Motor neuron (in vitro differentiated cells): ENCODE data around the gene MOB1A. TPM values are rescaled to one million over a fixed set of nuclear protein-coding genes. Genes with fewer than 3 reads are reported as not detected.
A peak's percentile ranks its signal among the peaks of the same experiment; 100 is the strongest.

Experiments
- ATAC-seq, 8 experiments: fragments of 200-7000 bp; cut with Tn5 transposase; replicated peaks in 6 of 8; 2 replicates each; pipeline ENCODE4 v1.8.0; 2021; ENCODE audit warnings: mild to moderate bottlenecking in 8 of 8, moderate library complexity in 8 of 8
- H3K27ac ChIP-seq, 2 donors: fragments of 250-450 bp; sonication (Bioruptor Pico); 2 replicates each; pipeline ENCODE4 v1.9.0; 2021; ENCODE audit warnings: antibody characterized with exemption in 2 of 2, mild to moderate bottlenecking in 2 of 2, moderate library complexity in 1 of 2
- H3K4me1 ChIP-seq, 2 donors: fragments of 250-450 bp; sonication (Bioruptor Pico); replicated peaks in 1 of 2; 2 replicates each; pipeline ENCODE4 v1.6.1; 2021; ENCODE audit warnings: antibody characterized with exemption in 2 of 2, mild to moderate bottlenecking in 2 of 2, moderate library complexity in 1 of 2
- H3K4me3 ChIP-seq, 5 donors: fragments of 250-450 bp; sonication (Bioruptor Pico); 2 replicates each; pipeline ENCODE4 v1.9.0; 2021; ENCODE audit warnings: antibody characterized with exemption in 5 of 5, mild to moderate bottlenecking in 5 of 5, moderate library complexity in 4 of 5
- WGBS, 10 experiments: fragments of 450-650 bp; shearing (Covaris generic); methylation state at CpG; one replicate each; pipeline ENCODE4 v1.0.0; 2022; 5-methylcytosine and 5-hydroxymethylcytosine counted together
- in situ Hi-C, 9 experiments: fragments of 400-800 bp; cut with MboI; loops; one replicate each; pipeline ENCODE4 v1.15.0; 2021; ENCODE audit warnings: low sequenced_read_pairs in 9 of 9, low pct_unique_long_range_greater_than_20kb in 2 of 9; ENCODE audit not compliant: unreplicated experiment in 9 of 9
- total RNA-seq, 8 experiments: library from RNA; unstranded; fragments of 300-600 nt; gene quantifications; 2 replicates each; pipeline versions ENCODE4 v1.2.3 to v1.2.4, GENCODE V29; 2022

Gene MOB1A
- total RNA-seq, 8 experiments from 2014 or later, result 26.8 to 81.6 (median 50.8) TPM

DNA sequence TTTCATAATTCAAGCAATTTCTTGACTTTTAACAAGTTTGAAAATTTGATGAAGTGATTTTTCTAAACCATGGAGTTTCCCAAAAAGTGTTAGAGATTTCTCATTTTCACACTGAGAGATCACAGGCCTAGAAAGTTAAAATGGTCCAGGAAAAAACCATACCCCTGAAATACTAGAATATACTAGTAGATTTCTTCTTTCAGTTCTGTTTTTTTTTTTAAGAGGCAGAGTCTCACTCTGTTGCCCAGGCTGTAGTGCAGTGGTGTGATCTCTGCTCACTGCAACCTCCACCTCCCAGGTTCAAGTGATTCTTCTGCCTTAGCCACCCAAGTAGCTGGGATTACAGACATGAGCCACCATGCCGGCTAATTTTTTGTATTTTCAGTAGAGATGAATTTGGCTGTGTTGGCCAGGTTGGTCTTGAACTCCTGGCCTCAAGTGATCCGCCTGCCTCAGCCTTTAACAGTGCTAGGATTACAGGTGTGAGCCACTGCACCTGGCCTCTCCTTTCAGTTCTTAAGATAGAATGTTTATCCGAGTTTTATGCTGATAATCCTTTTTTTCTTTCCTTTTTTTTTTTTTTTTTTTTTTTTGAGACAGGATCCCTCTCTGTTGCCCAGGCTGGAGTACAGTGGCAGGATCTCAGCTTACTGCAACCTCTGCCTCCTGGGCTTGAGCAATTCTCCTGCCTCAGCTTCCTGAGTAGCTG lies 34.2 kb upstream of the MOB1A start:
- 80 to 100% (median 96%) methylated on average over 1 to 3 of the region's 3 CpGs; no CpG with 5 or more reads in 1 of the 10 experiments for WGBS, 10 experiments
- in situ Hi-C loops, result no loop called here
- ATAC-seq, result no peak
- Histone ChIP-seq H3K4me3 (no peak overlapping the region), H3K27ac (no peak overlapping the region), H3K4me1 (no peaks in the 10 kb centered on the region)

DNA sequence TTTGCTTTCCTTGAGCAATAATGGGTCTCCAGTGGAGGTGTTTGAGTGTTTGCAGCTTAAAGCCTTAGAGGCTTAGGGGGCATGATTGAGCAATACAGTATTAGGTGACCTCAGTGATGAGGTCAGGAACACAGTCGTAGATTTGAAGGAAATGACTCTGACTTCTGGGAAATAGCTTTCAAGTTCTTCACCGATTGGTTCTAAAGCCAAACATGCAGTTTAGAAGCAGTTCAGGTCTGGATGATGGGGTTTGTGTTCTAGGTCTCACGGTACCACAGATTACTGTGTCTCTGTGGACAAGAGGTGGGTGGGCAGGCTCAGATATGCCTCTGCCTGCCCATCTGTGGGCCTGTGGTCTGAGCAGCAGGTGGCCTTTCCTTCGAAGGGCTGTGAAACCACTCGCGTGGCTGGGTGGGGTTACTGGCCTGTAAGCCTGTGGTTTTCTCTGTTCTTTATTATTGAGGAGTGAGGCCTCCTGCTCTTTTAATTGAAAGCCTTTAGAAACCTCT lies 27.6 kb upstream of the MOB1A start:
- ATAC-seq, result peak in 6 of 8 experiments; percentile 31 to 73 (median 58)
- Histone ChIP-seq H3K27ac (no peak overlapping the region), H3K4me3 (no peak overlapping the region), H3K4me1 (peaks cover 7 to 13% of the 10 kb centered on the region in 2 donors)
- 20 to 81% (median 57%) methylated on average over 1 to 3 of the region's 6 CpGs; no CpG with 5 or more reads in 3 of the 10 experiments for WGBS, 10 experiments
- in situ Hi-C loops, result no loop called here

DNA sequence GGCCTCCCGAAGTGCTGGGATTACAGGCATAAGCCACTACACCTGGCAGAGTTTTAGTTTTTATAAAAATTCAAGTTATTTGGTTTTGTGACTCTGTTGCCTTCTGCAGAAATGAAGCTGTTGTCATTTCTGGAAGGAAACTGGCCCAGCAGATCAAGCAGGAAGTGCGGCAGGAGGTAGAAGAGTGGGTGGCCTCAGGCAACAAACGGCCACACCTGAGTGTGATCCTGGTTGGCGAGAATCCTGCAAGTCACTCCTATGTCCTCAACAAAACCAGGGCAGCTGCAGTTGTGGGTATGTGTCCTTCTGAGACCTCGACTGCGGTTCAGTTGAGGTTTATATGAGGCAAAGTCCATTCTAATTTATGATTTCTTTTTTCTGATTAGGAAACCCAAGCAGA lies 26.9 kb upstream of the MOB1A start:
- ATAC-seq, result no peak
- 80 to 100% (median 95%) methylated on average over 1 to 5 of the region's 6 CpGs; no CpG with 5 or more reads in 1 of the 10 experiments for WGBS, 10 experiments
- peak overlapping the region in 1 of 2 donors; percentile 5 for H3K27ac ChIP-seq
- no peak overlapping the region for H3K4me3 ChIP-seq
- peaks cover 14 to 19% of the 10 kb centered on the region in 2 donors for H3K4me1 ChIP-seq
- in situ Hi-C loops, result no loop called here

DNA sequence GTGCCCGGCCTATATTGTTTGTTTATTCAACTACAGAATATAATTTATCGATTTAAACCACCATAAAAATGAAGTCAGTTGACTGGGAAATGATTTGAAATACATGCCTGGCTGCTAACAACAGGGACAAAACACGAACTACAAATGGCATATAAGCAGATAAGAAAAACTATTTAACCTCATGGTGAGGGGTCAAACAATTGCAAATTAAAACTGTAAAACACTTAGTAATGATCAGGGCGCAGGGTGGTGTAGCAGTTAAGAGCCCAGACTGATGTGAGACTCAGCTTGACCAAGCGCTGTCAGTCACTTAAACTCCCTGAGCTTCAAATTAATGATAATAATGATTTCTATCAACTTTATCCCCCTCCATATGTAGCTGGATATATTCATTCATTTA lies 26.4 kb upstream of the MOB1A start:
- Histone ChIP-seq H3K27ac (no peak overlapping the region), H3K4me3 (no peak overlapping the region), H3K4me1 (peaks cover 14 to 19% of the 10 kb centered on the region in 2 donors)
- 73 to 100% (median 93%) methylated on average over 2 to 5 of the region's 5 CpGs; no CpG with 5 or more reads in 2 of the 10 experiments for WGBS, 10 experiments
- in situ Hi-C loops, result no loop called here
- ATAC-seq, result no peak

DNA sequence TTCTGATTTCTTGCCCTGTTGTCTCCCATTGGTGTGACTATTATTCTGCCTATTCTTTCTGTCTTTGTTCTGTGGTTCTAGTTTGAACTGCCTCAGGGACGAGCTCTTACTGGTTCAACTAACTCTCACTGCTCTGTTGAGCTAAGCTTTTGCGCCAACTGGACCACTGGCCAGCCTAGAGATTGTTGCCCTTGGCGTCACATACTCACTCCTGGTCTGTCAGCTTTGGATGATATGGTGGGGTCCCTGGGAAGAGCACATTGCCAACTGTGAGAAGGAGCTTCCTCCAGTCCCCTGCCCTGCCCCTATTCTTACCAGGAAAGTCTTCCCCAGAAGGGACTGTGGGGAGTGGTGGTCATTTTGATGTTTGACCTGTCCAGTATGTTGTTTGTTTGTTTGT lies 25.8 kb upstream of the MOB1A start:
- Histone ChIP-seq H3K4me3 (no peak overlapping the region), H3K4me1 (peaks cover 14 to 19% of the 10 kb centered on the region in 2 donors), H3K27ac (no peak overlapping the region)
- in situ Hi-C loops, result no loop called here
- WGBS, 10 experiments, result 60 to 100% (median 83%) methylated on average over 1 to 2 of the region's 3 CpGs; no CpG with 5 or more reads in 5 of the 10 experiments
- peak in 1 of 8 experiments; percentile 19 for ATAC-seq

DNA sequence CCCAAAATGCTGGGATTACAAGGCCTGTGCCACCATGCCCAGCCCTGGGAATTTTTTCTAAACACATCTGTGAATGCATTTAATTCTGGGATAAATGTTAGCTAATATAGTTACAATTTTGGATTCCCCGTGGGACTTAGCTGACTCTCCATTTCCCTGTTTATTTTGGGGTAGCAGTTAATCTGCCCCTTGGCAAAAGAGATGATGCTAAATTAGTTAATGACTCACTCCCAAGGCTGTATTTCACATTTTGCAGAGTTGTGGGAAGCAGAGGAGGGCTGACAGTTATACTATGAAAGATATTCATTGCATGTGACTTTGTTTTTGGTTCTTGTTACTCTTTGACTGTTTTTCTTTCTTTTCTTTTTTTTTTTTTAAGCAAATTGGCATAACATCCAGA lies 22.9 kb upstream of the MOB1A start:
- no peak overlapping the region for H3K27ac ChIP-seq
- WGBS, 10 experiments, result 0 to 80% (median 33%) methylated on average over 1 of the region's 1 CpG; no CpG with 5 or more reads in 6 of the 10 experiments
- ATAC-seq, result no peak
- in situ Hi-C loops, result no loop called here
- peak overlapping the region in 2 of 5 donors; percentile 76 to 79 for H3K4me3 ChIP-seq
- H3K4me1 ChIP-seq, result peaks cover 14 to 19% of the 10 kb centered on the region in 2 donors

DNA sequence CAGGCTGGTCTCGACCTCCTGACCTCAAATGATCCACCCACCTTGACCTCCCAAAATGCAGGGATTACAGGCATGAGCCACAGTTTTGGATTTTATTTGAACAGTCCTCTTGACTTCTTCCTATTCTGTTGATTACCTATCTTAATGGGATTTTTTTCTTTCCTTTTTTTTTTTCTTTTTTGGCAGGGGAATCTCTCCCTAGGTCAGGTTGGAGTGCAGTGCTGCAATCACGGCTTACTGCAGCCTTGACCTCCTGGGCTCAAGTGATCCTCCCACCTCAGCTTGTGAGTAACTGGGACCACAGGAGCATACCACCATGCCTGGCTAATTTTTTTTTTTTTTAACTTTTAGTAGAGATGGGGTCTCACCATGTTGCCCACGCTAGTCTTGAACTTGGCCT lies 22.5 kb upstream of the MOB1A start:
- ATAC-seq, result no peak
- H3K27ac ChIP-seq, result no peak overlapping the region
- H3K4me1 ChIP-seq, result peaks cover 11 to 16% of the 10 kb centered on the region in 2 donors
- 40 to 100% (median 67%) methylated on average over 1 to 2 of the region's 3 CpGs; no CpG with 5 or more reads in 1 of the 10 experiments for WGBS, 10 experiments
- in situ Hi-C loops, result no loop called here
- H3K4me3 ChIP-seq, result peak overlapping the region in 2 of 5 donors; percentile 76 to 79

DNA sequence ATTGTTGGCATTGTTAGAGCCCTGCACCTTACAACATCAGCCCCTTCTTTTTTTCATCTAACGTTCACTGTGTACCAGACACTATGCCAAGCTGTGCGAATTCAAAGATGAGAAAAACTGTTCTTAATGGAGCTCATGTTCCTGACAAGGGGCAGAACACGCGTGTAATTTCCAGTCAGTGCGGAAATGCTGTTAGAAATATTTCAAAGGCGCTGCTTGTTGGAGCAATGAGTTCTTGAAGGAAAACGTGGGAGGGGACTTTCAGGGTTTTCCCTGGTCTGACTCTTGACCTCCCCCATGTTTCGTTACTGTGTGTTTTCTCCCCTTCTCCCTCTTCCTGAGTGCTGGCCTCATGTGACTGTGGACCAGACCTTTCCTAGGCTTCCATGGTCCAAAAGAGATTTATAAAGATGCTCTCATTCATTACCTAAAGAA lies 21.2 kb upstream of the MOB1A start:
- H3K27ac ChIP-seq, result peak overlapping the region; percentile 97
- in situ Hi-C loops, result no loop called here
- ATAC-seq, result no peak
- peaks cover 11 to 16% of the 10 kb centered on the region in 2 donors for H3K4me1 ChIP-seq
- 0 to 28% (median 4%) methylated on average over 1 to 8 of the region's 8 CpGs; no CpG with 5 or more reads in 1 of the 10 experiments for WGBS, 10 experiments
- peak overlapping the region; percentile 67 to 84 (median 76) for H3K4me3 ChIP-seq

DNA sequence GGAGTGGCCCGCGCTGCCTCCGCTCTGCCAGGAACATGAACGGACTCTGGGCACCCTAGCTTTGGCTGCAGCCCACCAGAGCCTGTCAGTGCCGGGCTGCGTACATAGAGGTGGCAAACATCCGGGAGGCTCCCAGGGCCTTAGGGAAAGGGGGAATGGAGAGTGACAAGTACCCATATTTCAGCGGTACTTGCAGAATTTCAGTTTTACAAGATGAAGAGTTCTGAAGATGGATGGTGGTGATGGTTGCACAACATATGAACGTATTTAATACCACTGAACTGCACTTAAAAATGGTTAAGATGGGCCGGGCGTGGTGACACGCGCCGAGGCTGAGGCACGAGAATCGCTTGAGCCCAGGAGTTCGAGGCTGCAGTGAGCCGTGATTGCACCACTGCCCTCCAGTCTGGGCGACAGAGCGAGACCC lies 20.6 kb upstream of the MOB1A start:
- WGBS, 10 experiments, result 0 to 17% (median 2%) methylated on average over 3 to 13 of the region's 20 CpGs; no CpG with 5 or more reads in 2 of the 10 experiments
- H3K27ac ChIP-seq, result peak overlapping the region; percentile 97
- peak in 3 of 8 experiments; percentile 1 to 7 (median 4) for ATAC-seq
- H3K4me1 ChIP-seq, result peaks cover 11 to 13% of the 10 kb centered on the region in 2 donors
- in situ Hi-C loops, result no loop called here
- H3K4me3 ChIP-seq, result peak overlapping the region; percentile 67 to 84 (median 76)

DNA sequence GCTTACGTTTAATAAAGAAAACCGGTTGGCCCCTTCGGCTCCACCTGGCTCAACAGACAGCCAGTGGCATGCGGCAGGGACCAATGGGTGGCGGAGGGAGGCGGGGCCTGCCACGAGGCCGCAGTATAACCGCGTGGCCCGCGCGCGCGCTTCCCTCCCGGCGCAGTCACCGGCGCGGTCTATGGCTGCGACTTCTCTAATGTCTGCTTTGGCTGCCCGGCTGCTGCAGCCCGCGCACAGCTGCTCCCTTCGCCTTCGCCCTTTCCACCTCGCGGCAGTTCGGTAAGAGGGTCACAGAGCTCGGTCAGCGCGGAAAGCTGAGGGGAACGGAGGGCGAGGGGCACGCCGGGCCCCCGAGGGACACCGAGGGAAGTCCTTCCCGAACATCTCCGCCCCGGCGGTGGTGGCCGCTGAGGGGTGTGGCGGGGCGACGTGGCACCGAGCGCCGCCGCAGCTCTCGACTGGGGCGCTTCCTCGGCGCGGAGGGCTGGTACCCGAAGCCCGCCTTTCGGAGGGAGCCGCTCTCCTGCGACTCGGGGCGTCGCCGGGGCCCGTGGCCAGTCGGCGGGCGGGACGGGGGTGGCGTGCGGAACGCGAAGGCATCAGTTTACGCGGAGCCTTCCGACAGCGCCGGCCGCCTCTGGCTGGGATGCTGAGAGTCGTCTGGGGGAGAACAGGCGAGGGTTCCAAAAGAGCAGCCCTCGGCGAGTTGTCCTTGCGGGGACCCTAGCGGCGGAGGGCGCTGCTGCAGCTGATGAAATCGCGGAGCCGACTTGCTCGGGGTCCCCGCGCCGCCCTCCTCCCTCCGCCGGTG lies 20.0 kb upstream of the MOB1A start, which contains the start of gene MTHFD2:
Gene MTHFD2 (plus strand): TSS at position 155 of the 814 bp plus-strand sequence. CDS start 27 bp downstream, at position 182.
- in situ Hi-C loops, result no loop called here
- Histone ChIP-seq H3K4me1 (peaks cover 11 to 12% of the 10 kb centered on the region in 2 donors), H3K4me3 (peak within 1 kb of the TSS; percentile 67 to 84 (median 76)), H3K27ac (peak within 1 kb of the TSS; percentile 97)
- ATAC-seq, result peak; percentile 86 to 94 (median 90)
- WGBS, 10 experiments, result 0 to 7% (median 0%) methylated on average over 1 to 18 of the region's 96 CpGs; no CpG with 5 or more reads in 3 of the 10 experiments

DNA sequence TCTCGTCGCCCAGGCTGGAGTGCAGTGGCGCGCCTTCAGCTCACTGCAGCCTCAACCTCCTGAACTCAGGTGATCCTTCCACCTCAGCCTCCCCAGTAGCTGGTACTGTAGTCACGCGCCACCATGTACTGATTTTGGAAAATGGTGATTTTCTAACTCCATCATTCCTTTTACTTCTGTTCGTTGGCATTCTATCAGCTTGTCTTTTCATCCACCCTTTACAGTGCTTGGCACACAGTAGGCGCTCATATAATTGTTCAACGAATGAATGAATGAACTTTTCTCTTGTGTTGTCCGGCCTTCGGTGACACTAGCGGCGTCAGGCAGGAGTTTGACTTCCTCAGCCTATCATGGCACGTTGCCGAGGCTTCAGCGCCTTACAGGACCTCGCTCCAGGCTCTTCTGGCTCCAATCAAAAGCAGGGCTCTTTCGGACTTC lies 19.4 kb upstream of the MOB1A start:
- in situ Hi-C loops, result no loop called here
- Histone ChIP-seq H3K27ac (no peak overlapping the region), H3K4me3 (peak overlapping the region; percentile 67 to 84 (median 76)), H3K4me1 (peaks cover 11 to 12% of the 10 kb centered on the region in 2 donors)
- 0 to 73% (median 40%) methylated on average over 2 to 17 of the region's 18 CpGs; no CpG with 5 or more reads in 2 of the 10 experiments for WGBS, 10 experiments
- ATAC-seq, result no peak

DNA sequence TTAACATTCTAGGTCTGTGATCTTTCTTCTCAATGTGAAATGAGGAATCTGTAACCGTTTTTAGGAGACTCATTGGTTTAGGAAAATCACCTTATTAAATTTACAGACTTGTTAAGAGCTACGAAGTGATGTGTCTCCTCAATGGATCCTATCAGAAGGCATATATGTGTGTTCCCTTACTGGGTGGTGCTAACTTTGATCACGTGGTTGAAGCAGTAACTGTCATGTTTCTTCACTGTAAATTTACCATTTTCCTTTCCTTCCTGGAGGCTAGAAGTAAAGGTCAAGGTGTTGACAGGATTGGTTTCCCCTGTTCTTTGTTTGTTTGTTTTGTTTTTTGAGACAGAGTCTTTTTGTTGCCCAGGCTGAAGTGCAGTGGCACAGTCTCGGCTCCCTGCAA lies 18.4 kb upstream of the MOB1A start:
- Histone ChIP-seq H3K27ac (no peak overlapping the region), H3K4me3 (no peak overlapping the region), H3K4me1 (peaks cover 11 to 12% of the 10 kb centered on the region in 2 donors)
- in situ Hi-C loops, result no loop called here
- no peak for ATAC-seq
- WGBS, 10 experiments, result 50 to 100% (median 82%) methylated on average over 1 to 4 of the region's 4 CpGs; no CpG with 5 or more reads in 1 of the 10 experiments
